HG03135 (cell line): ENCODE measurements around the gene NFKB1.
"Not testable (repeated sequence)": the region's sequence is repeated elsewhere in the genome, so short reads cannot be mapped to it uniquely, and the experiment has no call there.

Source experiments
- ATAC-seq: cut with Tn5 transposase; IDR thresholded peaks from one replicate; pipeline ENCODE4 v1.9.1; 2021; ENCODE audit warnings: mild to moderate bottlenecking, moderate library complexity; ENCODE audit not compliant: unreplicated experiment

NFKB1 gene

DNA sequence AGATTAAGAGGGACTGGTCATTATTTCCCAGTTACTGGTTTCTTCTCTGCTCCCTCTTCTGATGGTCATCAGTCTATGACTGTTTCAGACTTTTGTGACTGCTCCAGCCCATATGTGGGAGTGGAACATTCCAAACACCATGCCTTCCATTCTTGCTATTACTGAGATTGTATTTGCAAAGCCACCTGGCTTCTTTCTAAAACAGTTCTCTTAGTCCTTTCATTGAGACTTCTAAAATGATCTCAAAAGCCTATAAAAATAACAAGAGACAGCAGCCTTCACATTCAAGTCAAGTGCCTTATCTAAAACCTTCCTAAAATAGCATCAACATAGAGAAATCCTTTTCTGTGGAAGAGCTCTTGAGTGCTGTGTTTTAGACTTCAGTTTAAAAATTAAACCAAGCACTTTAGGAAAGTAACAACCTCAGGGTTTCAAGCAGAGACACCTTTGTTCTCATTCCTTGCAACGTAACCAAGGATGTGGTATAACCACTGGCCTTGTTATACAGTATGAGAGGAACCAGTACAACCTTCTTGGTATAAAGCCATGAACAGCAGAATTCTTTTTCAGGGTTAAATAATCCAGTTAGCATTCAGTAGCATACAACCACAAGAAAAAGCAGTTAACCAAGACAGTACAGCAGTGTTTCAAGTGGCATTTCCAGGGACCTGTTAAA, 97.1 kb downstream of the NFKB1 start:
- peak; percentile 78 for ATAC-seq

- ATAC-seq, result no peak
Measured at GRCh38 chr4:102598762-102599374, 97.7 kb downstream of the NFKB1 start.

DNA sequence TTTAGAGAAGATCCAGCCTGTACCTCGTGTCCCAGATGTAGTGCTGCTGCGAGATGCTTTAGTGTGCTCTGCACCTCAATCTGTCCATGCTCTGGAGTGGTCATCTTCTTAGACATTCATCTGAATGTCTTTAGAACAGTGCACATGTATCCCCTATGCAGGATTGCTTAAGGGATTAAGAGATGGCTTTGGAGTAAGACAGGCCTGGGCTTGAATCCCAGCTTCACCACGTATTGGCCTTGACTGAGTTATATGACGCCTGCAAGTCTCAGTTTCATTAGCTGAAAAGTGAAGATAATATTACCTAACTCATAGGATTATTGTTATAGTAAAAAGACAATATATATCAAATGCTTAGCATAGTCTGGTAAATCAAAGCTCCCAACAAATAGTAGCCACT, 98.3 kb downstream of the NFKB1 start:
- no peak for ATAC-seq

- no peak for ATAC-seq
Measured at GRCh38 chr4:102599886-102600285, 98.7 kb downstream of the NFKB1 start.

- ATAC-seq, result no peak
Measured at GRCh38 chr4:102600689-102601088, 99.5 kb downstream of the NFKB1 start.

DNA sequence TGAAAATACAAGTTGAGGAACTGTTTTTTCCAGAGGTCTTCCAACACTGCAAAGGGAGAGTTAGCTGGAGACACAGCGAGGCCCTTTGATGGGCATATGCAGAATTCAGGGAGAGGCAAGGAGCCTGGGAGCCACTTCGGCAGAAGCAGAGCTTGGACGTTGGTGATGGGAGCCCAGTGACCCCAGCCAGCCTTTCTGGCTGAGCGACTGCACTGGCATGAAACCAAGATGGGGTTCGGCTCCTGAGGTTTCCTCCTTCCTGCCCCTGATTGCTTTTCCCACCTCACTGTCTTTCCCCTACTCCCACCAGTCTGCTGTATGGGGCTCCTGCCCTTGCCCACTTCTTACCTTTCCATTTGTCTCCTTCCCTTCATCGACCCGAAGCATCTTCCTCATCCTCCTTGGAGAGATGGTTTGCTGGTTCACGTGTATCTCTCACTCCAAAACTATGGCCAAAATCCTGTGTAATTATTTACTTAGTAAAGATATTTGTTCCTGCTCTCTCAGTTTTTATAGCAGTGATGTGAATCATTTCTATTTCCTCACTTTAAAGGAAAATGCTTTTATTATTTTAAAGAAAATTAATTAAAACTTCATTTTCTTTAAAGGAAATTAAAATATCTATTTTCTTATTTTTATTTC, 100.5 kb downstream of the NFKB1 start:
- no peak for ATAC-seq

GRCh38 chr4:102604222-102604940, 103.2 kb downstream of the NFKB1 start:
- no peak for ATAC-seq

- no peak for ATAC-seq
Measured at GRCh38 chr4:102606261-102606660, 105.1 kb downstream of the NFKB1 start.

- ATAC-seq, result no peak
Measured at GRCh38 chr4:102606846-102607450, 105.8 kb downstream of the NFKB1 start.

DNA sequence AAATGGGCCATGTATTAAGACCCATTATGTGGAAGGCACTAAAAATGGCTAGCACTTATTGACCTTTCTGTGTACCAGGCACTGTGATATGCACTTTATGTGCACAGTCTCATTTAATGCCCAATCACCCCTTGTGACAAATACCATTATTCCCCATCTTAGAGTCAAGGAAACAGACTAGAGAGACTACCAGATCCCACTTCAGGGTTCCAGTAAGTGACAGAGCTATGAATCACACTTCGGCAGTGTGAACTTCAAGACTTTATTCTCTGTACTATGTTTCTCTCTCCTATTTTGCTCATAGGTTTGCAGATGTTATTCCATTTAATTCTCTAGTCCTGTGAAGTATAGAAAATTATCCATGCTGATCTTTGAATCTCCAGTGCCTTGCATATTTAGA, 107.0 kb downstream of the NFKB1 start:
- ATAC-seq, result no peak

DNA sequence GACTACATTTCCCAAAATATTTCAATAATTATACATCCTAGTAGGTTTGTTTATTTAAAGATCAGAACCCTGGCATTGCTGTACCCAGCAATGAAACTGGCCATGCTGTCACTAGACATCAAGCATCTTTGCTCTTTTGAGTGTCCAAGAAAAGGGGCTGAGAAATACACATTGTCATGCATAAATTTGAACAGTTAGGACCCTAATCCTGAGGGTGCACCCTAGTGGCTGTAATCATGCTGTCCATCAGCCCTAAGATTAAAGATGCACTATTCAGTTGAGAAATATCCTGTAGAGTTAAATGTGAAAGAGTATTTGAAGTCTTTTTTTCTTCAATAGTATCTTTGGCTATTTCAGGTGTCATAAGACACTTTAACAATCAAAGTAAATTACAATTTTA, 108.8 kb downstream of the NFKB1 start:
- no peak for ATAC-seq

GRCh38 chr4:102610476-102610875, 109.3 kb downstream of the NFKB1 start:
- no peak for ATAC-seq

DNA sequence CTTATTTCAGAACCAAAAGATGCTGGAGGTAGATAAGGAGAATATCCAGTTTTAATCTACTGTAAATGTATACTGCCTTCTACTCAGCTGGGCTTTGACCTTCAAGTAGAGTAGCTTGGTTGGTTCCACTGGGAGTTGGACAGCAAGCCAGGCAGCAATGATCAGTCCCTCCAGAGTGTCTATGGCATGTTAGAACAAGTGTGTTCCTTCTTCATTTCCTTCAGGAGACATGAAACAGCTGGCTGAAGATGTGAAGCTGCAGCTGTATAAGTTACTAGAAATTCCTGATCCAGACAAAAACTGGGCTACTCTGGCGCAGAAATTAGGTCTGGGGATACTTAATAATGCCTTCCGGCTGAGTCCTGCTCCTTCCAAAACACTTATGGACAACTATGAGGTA, 111.1 kb downstream of the NFKB1 start:
- ATAC-seq, result no peak

DNA sequence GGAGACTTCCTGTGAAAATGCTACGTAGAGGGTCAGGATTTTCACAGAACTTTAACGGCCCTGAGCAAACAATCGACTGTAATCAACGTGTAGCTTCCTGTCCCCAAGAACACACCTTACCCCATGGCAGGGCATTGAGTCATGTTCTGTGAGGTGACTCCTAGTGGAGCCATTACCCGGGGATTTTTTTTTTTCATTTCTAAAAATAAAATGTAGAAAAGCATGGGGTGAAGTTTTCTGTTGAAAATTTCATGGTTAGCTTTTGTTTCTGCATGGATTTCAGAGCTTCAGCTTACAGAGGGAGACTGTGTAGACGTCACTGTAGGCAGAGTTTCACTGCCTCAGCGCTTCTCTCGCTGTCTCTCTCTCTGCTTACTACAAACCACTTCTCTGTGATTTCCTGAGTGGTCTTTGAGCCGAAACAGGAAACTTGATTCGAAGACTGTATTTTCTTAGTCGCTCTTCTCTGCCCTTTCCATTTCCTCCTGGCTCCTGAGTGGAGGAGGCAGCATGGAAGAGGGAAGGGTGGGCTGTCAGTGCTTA, 111.7 kb downstream of the NFKB1 start:
- ATAC-seq, result no peak

GRCh38 chr4:102614801-102615200, 113.6 kb downstream of the NFKB1 start:
- no peak for ATAC-seq

GRCh38 chr4:102616636-102617035, 115.5 kb downstream of the NFKB1 start:
- ATAC-seq, result no peak

DNA sequence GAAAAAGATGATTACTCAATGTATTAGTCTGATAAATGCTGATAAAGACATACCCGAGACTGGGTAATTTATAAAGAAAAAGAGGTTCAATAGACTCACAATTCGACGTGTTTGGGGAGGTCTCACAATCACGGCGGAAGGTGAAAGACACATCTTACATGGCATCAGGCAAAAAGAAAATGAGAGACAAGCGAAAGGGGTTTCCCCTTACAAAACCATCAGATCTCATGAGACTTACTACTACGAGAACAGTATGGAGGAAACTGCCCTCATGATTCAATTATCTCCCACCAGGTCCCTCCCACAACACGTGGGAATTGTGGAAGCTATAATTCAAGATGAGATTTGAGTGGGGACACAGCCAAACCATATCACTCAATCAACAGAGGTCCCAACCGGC, 117.9 kb downstream of the NFKB1 start:
- not testable (repeated sequence) for ATAC-seq

GRCh38 chr4:102619776-102620631, 118.8 kb downstream of the NFKB1 start:
- not testable (repeated sequence) for ATAC-seq

GRCh38 chr4:102620697-102621497, 119.7 kb downstream of the NFKB1 start:
- peak; percentile 50 for ATAC-seq
